ENCODE results near the gene SLC51A.

Gene SLC51A

DNA sequence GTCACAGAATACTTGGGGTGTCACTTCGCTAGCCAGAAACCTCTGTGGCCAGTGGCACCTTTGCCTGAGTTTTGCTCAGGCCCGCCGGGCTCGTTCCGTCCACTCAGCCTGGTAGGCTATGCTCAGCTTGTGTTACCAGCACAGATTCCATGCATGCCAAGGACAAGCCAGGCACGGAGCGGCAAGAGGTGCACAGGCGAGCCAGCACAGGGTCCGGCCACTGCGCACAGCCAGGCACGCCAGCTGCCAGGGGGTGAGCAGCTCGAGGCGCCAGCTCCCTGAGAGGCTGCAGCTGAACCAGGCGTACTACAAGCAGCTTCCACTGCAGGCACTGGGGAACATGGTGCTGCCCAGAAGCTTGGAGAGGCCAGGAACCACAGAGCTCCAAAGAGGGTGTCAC lies 56.5 kb downstream of the SLC51A start:
- Histone ChIP-seq H3K36me3 (ENCODE audit: insufficient read depth, low read length) (peaks cover 27% of the 10 kb centered on the region), H3K79me2 (ENCODE audit: insufficient read depth, low read length) (no peaks in the 10 kb centered on the region), H3K27ac (ENCODE audit: low read depth, low read length, poor library complexity, severe bottlenecking) (no peak overlapping the region), H4K20me1 (ENCODE audit: insufficient read depth, low read length) (no peaks in the 10 kb centered on the region), H3K4me2 (ENCODE audit: low read length) (no peak overlapping the region), H3K27me3 (ENCODE audit: insufficient read depth, low read length) (no peaks in the 10 kb centered on the region), H3K9ac (ENCODE audit: low read length) (no peak overlapping the region), H3K4me1 (ENCODE audit: insufficient read depth, low read length, severe bottlenecking) (no peaks in the 10 kb centered on the region), H3K9me3 (ENCODE audit: low read length) (peaks cover 20% of the 10 kb centered on the region), H3K4me3 (ENCODE audit: low read depth, low read length, poor library complexity, severe bottlenecking) (no peak overlapping the region), H3K9me2 (ENCODE audit: low read depth, low read length) (no peaks in the 10 kb centered on the region), H2AFZ (ENCODE audit: low read length) (no peak overlapping the region), H3F3A (ENCODE audit: insufficient read depth, low read length) (no peaks in the 10 kb centered on the region)
- TF ChIP-seq, protein P1, sequence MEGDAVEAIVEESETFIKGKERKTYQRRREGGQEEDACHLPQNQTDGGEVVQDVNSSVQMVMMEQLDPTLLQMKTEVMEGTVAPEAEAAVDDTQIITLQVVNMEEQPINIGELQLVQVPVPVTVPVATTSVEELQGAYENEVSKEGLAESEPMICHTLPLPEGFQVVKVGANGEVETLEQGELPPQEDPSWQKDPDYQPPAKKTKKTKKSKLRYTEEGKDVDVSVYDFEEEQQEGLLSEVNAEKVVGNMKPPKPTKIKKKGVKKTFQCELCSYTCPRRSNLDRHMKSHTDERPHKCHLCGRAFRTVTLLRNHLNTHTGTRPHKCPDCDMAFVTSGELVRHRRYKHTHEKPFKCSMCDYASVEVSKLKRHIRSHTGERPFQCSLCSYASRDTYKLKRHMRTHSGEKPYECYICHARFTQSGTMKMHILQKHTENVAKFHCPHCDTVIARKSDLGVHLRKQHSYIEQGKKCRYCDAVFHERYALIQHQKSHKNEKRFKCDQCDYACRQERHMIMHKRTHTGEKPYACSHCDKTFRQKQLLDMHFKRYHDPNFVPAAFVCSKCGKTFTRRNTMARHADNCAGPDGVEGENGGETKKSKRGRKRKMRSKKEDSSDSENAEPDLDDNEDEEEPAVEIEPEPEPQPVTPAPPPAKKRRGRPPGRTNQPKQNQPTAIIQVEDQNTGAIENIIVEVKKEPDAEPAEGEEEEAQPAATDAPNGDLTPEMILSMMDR (IDR thresholded peaks at IDR 0.05; ENCODE audit: low read length), result no peak
- TF ChIP-seq EZH2 (IDR thresholded peaks at IDR 0.05; ENCODE audit: borderline replicate concordance, low read length), result no peak

DNA sequence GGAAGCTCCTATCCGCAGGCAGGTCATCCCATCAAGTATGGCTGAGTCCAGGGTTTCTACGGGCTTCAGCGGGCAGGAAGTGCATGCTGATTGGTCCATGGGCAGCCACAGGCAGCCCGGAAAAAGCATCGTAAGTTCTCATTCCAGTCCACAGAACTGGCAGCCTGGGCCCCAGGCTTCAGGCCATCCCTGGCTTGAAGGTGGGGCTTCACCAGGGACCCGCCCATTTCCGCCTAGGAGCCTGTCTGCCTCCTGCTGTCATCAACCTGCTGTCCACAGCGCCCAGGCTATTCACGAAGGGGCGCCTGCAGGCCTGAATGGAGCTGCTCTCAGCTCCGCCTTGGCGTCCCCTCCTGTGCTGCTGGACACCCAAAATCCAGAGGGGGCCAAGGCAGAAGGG lies 57.3 kb downstream of the SLC51A start:
- Histone ChIP-seq H3K4me1 (ENCODE audit: insufficient read depth, low read length, severe bottlenecking) (no peaks in the 10 kb centered on the region), H2AFZ (ENCODE audit: low read length) (no peak overlapping the region), H3K4me3 (ENCODE audit: low read depth, low read length, poor library complexity, severe bottlenecking) (no peak overlapping the region), H3K4me2 (ENCODE audit: low read length) (no peak overlapping the region), H3K9ac (ENCODE audit: low read length) (no peak overlapping the region), H3K27ac (ENCODE audit: low read depth, low read length, poor library complexity, severe bottlenecking) (no peak overlapping the region), H3K9me2 (ENCODE audit: low read depth, low read length) (no peaks in the 10 kb centered on the region), H3K36me3 (ENCODE audit: insufficient read depth, low read length) (peaks cover 31% of the 10 kb centered on the region), H4K20me1 (ENCODE audit: insufficient read depth, low read length) (no peaks in the 10 kb centered on the region), H3K27me3 (ENCODE audit: insufficient read depth, low read length) (no peaks in the 10 kb centered on the region), H3F3A (ENCODE audit: insufficient read depth, low read length) (no peaks in the 10 kb centered on the region), H3K9me3 (ENCODE audit: low read length) (peaks cover 20% of the 10 kb centered on the region), H3K79me2 (ENCODE audit: insufficient read depth, low read length) (0 out of 2 replicates have a peak, but pooled peaks cover 3% of the 10 kb centered on the region)
- TF ChIP-seq, protein P1 (IDR thresholded peaks at IDR 0.05; ENCODE audit: low read length), result no peak

DNA sequence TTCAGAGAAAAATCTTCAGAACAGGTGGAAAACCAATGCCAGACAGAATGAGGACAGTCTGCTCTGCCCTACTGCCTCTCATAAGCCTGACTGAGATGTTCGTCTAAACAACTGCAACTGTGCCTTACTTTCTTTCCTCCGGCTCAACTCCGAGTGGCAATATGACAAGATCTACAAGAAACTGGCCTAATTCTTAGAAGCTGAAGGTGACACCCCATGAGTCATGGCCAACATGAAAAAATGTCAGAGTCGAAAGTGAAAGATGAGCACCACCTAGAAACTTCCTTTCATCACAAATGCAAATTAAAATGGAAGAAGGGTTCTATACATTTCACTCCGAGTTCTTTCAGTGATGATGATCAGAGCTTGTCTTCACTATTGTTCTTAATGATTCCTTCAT lies 58.3 kb downstream of the SLC51A start:
- Histone ChIP-seq H3K4me2 (ENCODE audit: low read length) (no peak overlapping the region), H3K36me3 (ENCODE audit: insufficient read depth, low read length) (peaks cover 31% of the 10 kb centered on the region), H4K20me1 (ENCODE audit: insufficient read depth, low read length) (no peaks in the 10 kb centered on the region), H3K27ac (ENCODE audit: low read depth, low read length, poor library complexity, severe bottlenecking) (no peak overlapping the region), H3K9me3 (ENCODE audit: low read length) (peaks cover 20% of the 10 kb centered on the region), H3K4me3 (ENCODE audit: low read depth, low read length, poor library complexity, severe bottlenecking) (no peak overlapping the region), H3K27me3 (ENCODE audit: insufficient read depth, low read length) (no peaks in the 10 kb centered on the region), H3K9me2 (ENCODE audit: low read depth, low read length) (no peaks in the 10 kb centered on the region), H3K4me1 (ENCODE audit: insufficient read depth, low read length, severe bottlenecking) (peaks cover 4% of the 10 kb centered on the region), H3K9ac (ENCODE audit: low read length) (no peak overlapping the region), H2AFZ (ENCODE audit: low read length) (no peak overlapping the region), H3F3A (ENCODE audit: insufficient read depth, low read length) (no peaks in the 10 kb centered on the region), H3K79me2 (ENCODE audit: insufficient read depth, low read length) (0 out of 2 replicates have a peak, but pooled peaks cover 3% of the 10 kb centered on the region)
- TF ChIP-seq, protein P1 (IDR thresholded peaks at IDR 0.05; ENCODE audit: low read length), result no peak
- no peak for TF ChIP-seq EZH2 (IDR thresholded peaks at IDR 0.05; ENCODE audit: borderline replicate concordance, low read length)

All from OCI-LY1 (cell line).